ENCODE results near the gene ZDHHC12. TPM values are rescaled to one million over a fixed set of nuclear protein-coding genes. Genes with fewer than 3 reads are reported as not detected.
A peak's percentile ranks its signal among the peaks of the same experiment; 100 is the strongest.

Gene ZDHHC12
- total and polyA plus RNA-seq, 11 donors, result 5.1 to 29.8 (median 10.9) TPM

- WGBS, 4 donors, result 83 to 90% (median 83%) methylated on average over 2 to 6 of the region's 6 CpGs
- peak in 1 of 4 donors; percentile 22 for ATAC-seq
- no peak for DNase-seq
Measured at GRCh38 chr9:128764361-128764760, 40.4 kb upstream of the ZDHHC12 start.

GRCh38 chr9:128762671-128763449, 38.9 kb upstream of the ZDHHC12 start:
- peak in 2 of 4 donors; percentile 33 to 47 for ATAC-seq
- no peak for DNase-seq
- Histone ChIP-seq H3K4me3 (no peak overlapping the region), H3K36me3 (peaks cover 0 to 16% (median 2%) of the 10 kb centered on the region in 9 donors), H3K27ac (no peak overlapping the region), H3K27me3 (no peaks in the 10 kb centered on the region), H3K9me3 (no peaks in the 10 kb centered on the region), H3K4me1 (peaks cover 0 to 10% (median 0%) of the 10 kb centered on the region in 12 donors)
- intact Hi-C loops (cut with DNase I), result no loop called here
- TF ChIP-seq POLR2A (IDR thresholded peaks at IDR 0.05) (no peak), CTCF (IDR thresholded peaks at IDR 0.05) (no peak)
- 79 to 84% (median 81%) methylated on average over 9 of the region's 9 CpGs for WGBS, 4 donors

More at GRCh38 chr9:128764361-128764760, 40.4 kb upstream of the ZDHHC12 start:
- TF ChIP-seq POLR2A (IDR thresholded peaks at IDR 0.05) (no peak), CTCF (IDR thresholded peaks at IDR 0.05) (no peak)
- intact Hi-C loops (cut with DNase I), result no loop called here
- Histone ChIP-seq H3K27me3 (no peaks in the 10 kb centered on the region), H3K36me3 (peaks cover 0 to 18% (median 2%) of the 10 kb centered on the region in 9 donors), H3K27ac (no peak overlapping the region), H3K9me3 (no peaks in the 10 kb centered on the region), H3K4me3 (no peak overlapping the region), H3K4me1 (peaks cover 0 to 19% (median 3%) of the 10 kb centered on the region in 12 donors)

GRCh38 chr9:128757602-128758001, 33.7 kb upstream of the ZDHHC12 start:
- ATAC-seq (no peak), DNase-seq (no peak)
- Histone ChIP-seq H3K4me3 (no peak overlapping the region), H3K4me1 (peaks cover 0 to 2% (median 0%) of the 10 kb centered on the region in 12 donors), H3K27ac (no peak overlapping the region), H3K36me3 (peaks cover 0 to 31% (median 26%) of the 10 kb centered on the region in 9 donors), H3K9me3 (no peaks in the 10 kb centered on the region), H3K27me3 (no peaks in the 10 kb centered on the region)
- intact Hi-C loops (cut with DNase I), result no loop called here
- TF ChIP-seq CTCF (IDR thresholded peaks at IDR 0.05) (no peak), POLR2A (IDR thresholded peaks at IDR 0.05) (no peak)
- WGBS, 4 donors, result 88 to 95% (median 93%) methylated on average over 6 of the region's 6 CpGs

- peaks cover 0 to 64% (median 52%) of the 10 kb centered on the region in 9 donors for H3K36me3 ChIP-seq
- WGBS, 4 donors, result 92 to 97% (median 96%) methylated on average over 9 to 16 of the region's 16 CpGs
Measured at GRCh38 chr9:128753627-128754026, 29.7 kb upstream of the ZDHHC12 start.

More at GRCh38 chr9:128753627-128754026, 29.7 kb upstream of the ZDHHC12 start:
- TF ChIP-seq POLR2A (IDR thresholded peaks at IDR 0.05) (no peak), CTCF (IDR thresholded peaks at IDR 0.05) (no peak)
- no peak overlapping the region for H3K4me3 ChIP-seq
- H3K4me1 ChIP-seq, result no peaks in the 10 kb centered on the region
- no peak for ATAC-seq
- no peaks in the 10 kb centered on the region for H3K9me3 ChIP-seq
- DNase-seq, result no peak
- intact Hi-C loops (cut with DNase I), result no loop called here
- no peak overlapping the region for H3K27ac ChIP-seq
- H3K27me3 ChIP-seq, result no peaks in the 10 kb centered on the region

Measured in heart left ventricle (tissue), 16 donors.